ENCODE results near the gene ABHD16A.

- TF ChIP-seq CTCF (IDR thresholded peaks at IDR 0.05; ENCODE audit: low read depth, low read length) (no peak), POLR2A (IDR thresholded peaks at IDR 0.05; ENCODE audit: extremely low read depth, insufficient read length) (no peak), MAX (IDR thresholded peaks at IDR 0.05; ENCODE audit: low read depth, low read length) (no peak)
Measured at GRCh38 chr6:31715022-31715958, 12.2 kb upstream of the ABHD16A start, which contains the start of gene LY6G6D.
